Osteoblast (primary cell): ENCODE results near the gene FLYWCH1. TPM values are rescaled to one million over a fixed set of nuclear protein-coding genes. Genes with fewer than 3 reads are reported as not detected.

Experiments used
- DNase-seq: peaks from one replicate; pipeline ENCODE4 v3.0.0; 2011; ENCODE audit warnings: low spot score, mixed read lengths; ENCODE audit not compliant: insufficient read length; ENCODE audit errors: missing footprints
- H2AFZ ChIP-seq: 2 replicates; pipeline ENCODE4 v1.6.0; 2011; ENCODE audit warnings: mild to moderate bottlenecking, low read length
- H3K27ac ChIP-seq: 2 replicates; pipeline ENCODE4 v1.5.1; 2011; ENCODE audit warnings: mild to moderate bottlenecking, low read depth, low read length, moderate library complexity
- H3K27me3 ChIP-seq: 2 replicates; pipeline ENCODE4 v1.6.0; 2012; ENCODE audit warnings: mild to moderate bottlenecking, control low read depth, inconsistent platforms, low read length, moderate library complexity; ENCODE audit not compliant: insufficient read depth
- H3K36me3 ChIP-seq: 2 replicates; pipeline ENCODE4 v1.5.1; 2011; ENCODE audit warnings: mild to moderate bottlenecking, low read length, control low read depth, moderate library complexity; ENCODE audit not compliant: insufficient read depth
- H3K4me1 ChIP-seq: 2 replicates; pipeline ENCODE4 v1.5.1; 2011; ENCODE audit warnings: mild to moderate bottlenecking, low read length, control low read depth, moderate library complexity; ENCODE audit not compliant: insufficient read depth
- H3K4me2 ChIP-seq: 2 replicates; pipeline ENCODE4 v1.6.0; 2011; ENCODE audit warnings: mild to moderate bottlenecking, low read length; ENCODE audit not compliant: insufficient read depth
- H3K4me3 ChIP-seq: fragments of 200-600 bp; sonication (generic); 3 replicates; pipeline ENCODE4 v1.5.1; 2012; ENCODE audit warnings: mild to moderate bottlenecking, low read length, inconsistent platforms; ENCODE audit not compliant: insufficient read depth
- H3K79me2 ChIP-seq: 2 replicates; pipeline ENCODE4 v1.6.0; 2012; ENCODE audit warnings: mild to moderate bottlenecking, low read length, control low read depth, inconsistent platforms; ENCODE audit not compliant: insufficient read depth
- H3K9me3 ChIP-seq: 2 replicates; pipeline ENCODE4 v1.5.1; 2011; ENCODE audit warnings: low read depth, low read length, control low read depth
- H4K20me1 ChIP-seq: 2 replicates; pipeline ENCODE4 v1.6.0; 2012; ENCODE audit warnings: mild to moderate bottlenecking, low read length, control low read depth; ENCODE audit not compliant: insufficient read depth
- CTCF ChIP-seq: IDR thresholded peaks from 2 replicates; pipeline ENCODE4 v1.5.1; 2011; ENCODE audit warnings: mild to moderate bottlenecking, low read depth, low read length, moderate library complexity; ENCODE audit errors: extremely low read depth
- total RNA-seq: library from RNA; depleted of rRNA; stranded (reverse); fragments of >200 nt; gene quantifications from 2 replicates; pipeline ENCODE4 v1.2.3, GENCODE V29; 2012

Gene FLYWCH1
- total RNA-seq, 1 donor, result 56.5 TPM

DNA sequence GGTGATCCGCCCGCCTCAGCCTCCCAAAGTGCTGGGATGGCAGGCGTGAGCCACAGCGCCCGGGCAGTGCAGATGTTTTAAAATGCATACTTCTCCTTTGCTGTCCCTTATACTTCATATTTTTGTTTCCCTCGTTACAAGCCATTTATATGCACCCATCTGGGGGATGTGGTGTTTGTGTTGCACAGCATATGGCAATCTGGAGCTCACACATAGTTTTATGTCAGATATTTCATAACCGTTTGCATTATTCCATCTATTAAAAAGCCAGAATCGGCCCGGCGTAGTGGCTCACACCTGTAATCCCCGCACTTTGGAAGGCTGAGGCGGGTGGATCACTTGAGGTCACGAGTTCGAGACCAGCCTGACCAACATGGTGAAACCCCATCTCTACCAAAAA is 11.8 kb downstream of the FLYWCH1 start:
- Histone ChIP-seq H3K79me2 (peaks cover 47% of the 10 kb centered on the region), H3K4me2 (no peak overlapping the region), H3K4me1 (peaks cover 12% of the 10 kb centered on the region), H3K36me3 (peaks cover 26% of the 10 kb centered on the region), H3K4me3 (no peak overlapping the region), H2AFZ (no peak overlapping the region), H3K9me3 (no peaks in the 10 kb centered on the region), H3K27me3 (no peaks in the 10 kb centered on the region), H3K27ac (no peak overlapping the region), H4K20me1 (peaks cover 26% of the 10 kb centered on the region)
- DNase-seq, result no peak
- TF ChIP-seq CTCF, result no peak

DNA sequence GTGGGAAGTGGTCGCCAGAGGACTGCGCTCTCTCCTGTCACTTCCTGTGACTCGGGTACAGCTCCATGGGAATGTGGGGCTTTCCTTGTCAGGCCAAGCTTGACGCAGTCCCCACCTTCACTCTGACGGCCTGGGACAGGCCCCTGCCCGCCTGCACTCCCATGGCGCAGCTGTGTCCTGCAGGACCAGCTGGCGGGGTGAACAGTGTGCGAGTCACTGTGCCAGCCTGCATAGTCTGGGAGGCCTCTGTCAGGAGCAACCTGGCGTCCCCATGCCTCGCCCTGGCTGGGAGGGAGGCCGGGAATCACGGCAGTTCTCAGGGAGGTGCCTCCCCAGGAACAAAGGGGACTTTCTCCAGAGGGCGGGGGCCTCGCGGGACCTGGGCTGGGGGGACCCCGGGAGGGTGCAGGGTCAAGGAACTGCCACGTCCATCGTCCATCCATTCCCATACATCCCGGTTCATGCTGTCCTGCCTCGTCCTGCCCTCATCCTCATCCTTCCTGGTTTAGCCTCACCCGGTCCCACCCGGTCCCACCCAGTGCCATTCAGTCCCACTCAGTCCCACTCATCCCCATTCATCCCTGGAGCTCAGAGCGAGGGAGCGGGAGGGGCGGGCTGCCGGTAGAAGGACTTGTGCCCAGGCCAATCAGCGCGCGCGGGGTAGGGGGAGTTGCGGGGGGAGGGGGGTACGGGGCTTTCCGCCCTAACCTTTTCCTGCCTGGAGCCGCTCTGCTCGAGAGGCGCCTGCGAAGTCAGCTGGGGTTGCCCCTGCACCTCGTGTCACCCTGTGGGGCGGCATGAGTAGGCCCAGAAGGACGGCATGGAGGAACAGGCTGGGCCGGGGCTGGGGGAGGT is 13.4 kb downstream of the FLYWCH1 start:
- H3K4me2 ChIP-seq, result no peak overlapping the region
- no peak for TF ChIP-seq CTCF
- H3K27me3 ChIP-seq, result no peaks in the 10 kb centered on the region
- peaks cover 20% of the 10 kb centered on the region for H3K36me3 ChIP-seq
- no peak overlapping the region for H3K27ac ChIP-seq
- no peak overlapping the region for H2AFZ ChIP-seq
- H4K20me1 ChIP-seq, result peaks cover 39% of the 10 kb centered on the region
- H3K4me1 ChIP-seq, result peaks cover 8% of the 10 kb centered on the region
- no peaks in the 10 kb centered on the region for H3K9me3 ChIP-seq
- peaks cover 50% of the 10 kb centered on the region for H3K79me2 ChIP-seq
- H3K4me3 ChIP-seq, result no peak overlapping the region
- peak; percentile 73 for DNase-seq

DNA sequence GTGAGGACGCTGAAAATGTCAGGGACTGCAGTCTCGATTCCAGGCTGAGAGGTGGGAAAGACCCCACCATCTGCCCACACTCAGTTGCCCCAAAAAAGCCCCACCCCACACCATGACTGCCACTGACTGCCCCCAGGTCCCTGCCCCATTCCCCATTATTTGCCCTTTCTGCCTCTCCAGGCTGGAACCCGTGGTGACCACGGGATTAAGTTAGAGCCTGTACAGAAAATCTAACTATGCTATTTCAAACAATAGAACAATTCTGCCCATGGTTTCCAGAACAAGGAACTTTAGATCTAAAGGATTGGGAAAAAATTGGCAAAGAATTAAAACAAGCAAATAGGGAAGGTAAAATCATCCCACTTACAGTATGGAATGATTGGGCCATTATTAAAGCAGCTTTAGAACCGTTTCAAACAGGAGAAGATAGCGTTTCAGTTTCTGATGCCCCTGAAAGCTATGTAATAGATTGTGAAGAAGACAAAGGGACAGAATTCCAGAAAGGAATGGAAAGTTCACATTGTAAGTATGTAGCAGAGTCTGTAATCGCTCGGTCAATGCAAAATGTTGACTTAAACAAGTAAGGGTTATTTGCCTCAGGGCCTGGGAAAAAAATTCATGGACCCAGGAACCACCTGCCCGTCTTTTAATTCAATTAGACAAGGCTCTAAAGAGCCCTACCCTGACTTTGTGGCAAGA is 14.4 kb downstream of the FLYWCH1 start:
- H3K27me3 ChIP-seq, result no peaks in the 10 kb centered on the region
- peak; percentile 5 for DNase-seq
- peaks cover 8% of the 10 kb centered on the region for H3K4me1 ChIP-seq
- TF ChIP-seq CTCF, result no peak
- H3K36me3 ChIP-seq, result peaks cover 24% of the 10 kb centered on the region
- H4K20me1 ChIP-seq, result peaks cover 39% of the 10 kb centered on the region
- no peak overlapping the region for H2AFZ ChIP-seq
- no peak overlapping the region for H3K4me3 ChIP-seq
- H3K4me2 ChIP-seq, result no peak overlapping the region
- no peaks in the 10 kb centered on the region for H3K9me3 ChIP-seq
- H3K27ac ChIP-seq, result peak overlapping the region; percentile 43
- H3K79me2 ChIP-seq, result peaks cover 46% of the 10 kb centered on the region

- H3K27me3 ChIP-seq, result no peaks in the 10 kb centered on the region
- H4K20me1 ChIP-seq, result peaks cover 39% of the 10 kb centered on the region
- H3K4me1 ChIP-seq, result peaks cover 8% of the 10 kb centered on the region
- DNase-seq, result no peak
- peak overlapping the region; percentile 43 for H3K27ac ChIP-seq
- no peaks in the 10 kb centered on the region for H3K9me3 ChIP-seq
- H3K79me2 ChIP-seq, result peaks cover 44% of the 10 kb centered on the region
- H3K36me3 ChIP-seq, result peaks cover 23% of the 10 kb centered on the region
- H2AFZ ChIP-seq, result peak overlapping the region; percentile 77
- H3K4me3 ChIP-seq, result peak overlapping the region; percentile 60
- H3K4me2 ChIP-seq, result peak overlapping the region; percentile 80
- no peak for TF ChIP-seq CTCF
Observed at GRCh38 chr16:2926650-2926999, 14.9 kb downstream of the FLYWCH1 start.
